ENCODE data around the gene OIP5.

Gene OIP5

GRCh38 chr15:41331281-41331680, 1.1 kb downstream of the OIP5 start:
- no peak for TF ChIP-seq CTCF (IDR thresholded peaks at IDR 0.05)

GRCh38 chr15:41323611-41324010, 8.8 kb downstream of the OIP5 start:
- TF ChIP-seq CTCF (IDR thresholded peaks at IDR 0.05): no peak

GRCh38 chr15:41309226-41309905, 23.0 kb downstream of the OIP5 start:
- TF ChIP-seq CTCF (IDR thresholded peaks at IDR 0.05): no peak

- TF ChIP-seq CTCF (IDR thresholded peaks at IDR 0.05): no peak
These were observed 24.7 kb downstream of the OIP5 start for GRCh38 chr15:41307679-41308078.

GRCh38 chr15:41304149-41304770, 28.1 kb downstream of the OIP5 start:
- no peak for TF ChIP-seq CTCF (IDR thresholded peaks at IDR 0.05)

- TF ChIP-seq CTCF (IDR thresholded peaks at IDR 0.05): no peak
These were observed 30.8 kb downstream of the OIP5 start for GRCh38 chr15:41301587-41301986.

DNA sequence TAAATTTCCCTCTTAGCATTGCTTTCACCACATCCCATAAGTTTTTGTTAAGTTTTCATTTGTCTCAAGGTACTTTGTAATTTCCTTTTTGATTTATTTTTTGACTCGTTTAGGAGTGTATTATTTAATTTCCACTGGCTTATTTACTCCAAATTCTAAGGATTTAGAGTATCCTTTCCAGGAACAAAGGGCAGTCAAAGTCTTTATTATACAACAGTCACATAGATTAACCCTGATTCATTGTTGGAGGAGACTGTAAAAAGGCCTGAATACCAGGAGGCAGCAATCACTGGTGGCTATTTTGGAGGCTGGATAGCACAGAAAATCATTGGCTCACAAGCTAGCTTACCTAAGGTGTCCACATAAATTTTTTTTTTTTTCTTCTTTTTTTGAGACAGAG, 39.9 kb downstream of the OIP5 start:
- no peak for TF ChIP-seq CTCF (IDR thresholded peaks at IDR 0.05)
